AG04449 (cell line): Measurements from ENCODE around the gene TNRC6C.

Experiments used
- CTCF ChIA-PET: fragments of 350-600 bp; formaldehyde crosslinking; extraction: SDS; loops from one replicate; lab custom pipeline; 2021; ENCODE audit warnings: antibody characterized with exemption; lab: Yijun Ruan, JAX
- POLR2A ChIA-PET: fragments of 400-600, 350-600 bp; formaldehyde crosslinking; extraction: SDS; loops from one replicate; lab custom pipeline; 2020; ENCODE audit warnings: antibody characterized with exemption, inconsistent platforms; lab: Yijun Ruan, JAX
- DNase-seq: peaks from one replicate; pipeline ENCODE4 v3.0.0-alpha.2; 2010; ENCODE audit warnings: low read depth, low spot score
- H3K4me3 ChIP-seq: 2 replicates; pipeline ENCODE4 v1.5.1; 2011; ENCODE audit warnings: low read depth, mild to moderate bottlenecking, control low read depth, low read length
- TF ChIP-seq, protein P1 (sequence below): IDR thresholded peaks from one replicate; pipeline ENCODE4 v1.5.1; 2011; ENCODE audit warnings: mild to moderate bottlenecking, moderate library complexity, low read length, control low read depth, inconsistent platforms; ENCODE audit not compliant: insufficient read depth; ENCODE audit errors: missing control alignments

The TNRC6C gene

DNA sequence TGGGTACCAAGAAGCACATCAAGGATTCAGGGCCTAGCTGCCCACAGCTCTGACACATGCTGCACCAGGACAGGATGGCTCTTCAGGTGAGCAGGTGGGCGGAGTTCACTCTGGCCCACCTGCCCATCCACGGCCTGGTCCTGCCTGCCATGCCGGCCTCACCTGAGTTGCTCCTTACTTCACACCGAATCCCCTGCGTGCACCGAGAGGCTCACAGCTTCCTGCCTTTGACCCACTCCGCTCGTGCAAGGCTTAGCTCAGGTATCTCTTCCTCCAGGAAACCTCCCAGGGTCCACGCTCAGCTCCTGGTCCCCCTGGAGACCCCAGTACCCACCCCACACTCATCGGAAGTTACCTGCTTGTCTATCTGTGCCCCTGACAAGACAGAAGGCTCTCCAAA, 21.6 kb upstream of the TNRC6C start:
- TF ChIP-seq, protein P1, sequence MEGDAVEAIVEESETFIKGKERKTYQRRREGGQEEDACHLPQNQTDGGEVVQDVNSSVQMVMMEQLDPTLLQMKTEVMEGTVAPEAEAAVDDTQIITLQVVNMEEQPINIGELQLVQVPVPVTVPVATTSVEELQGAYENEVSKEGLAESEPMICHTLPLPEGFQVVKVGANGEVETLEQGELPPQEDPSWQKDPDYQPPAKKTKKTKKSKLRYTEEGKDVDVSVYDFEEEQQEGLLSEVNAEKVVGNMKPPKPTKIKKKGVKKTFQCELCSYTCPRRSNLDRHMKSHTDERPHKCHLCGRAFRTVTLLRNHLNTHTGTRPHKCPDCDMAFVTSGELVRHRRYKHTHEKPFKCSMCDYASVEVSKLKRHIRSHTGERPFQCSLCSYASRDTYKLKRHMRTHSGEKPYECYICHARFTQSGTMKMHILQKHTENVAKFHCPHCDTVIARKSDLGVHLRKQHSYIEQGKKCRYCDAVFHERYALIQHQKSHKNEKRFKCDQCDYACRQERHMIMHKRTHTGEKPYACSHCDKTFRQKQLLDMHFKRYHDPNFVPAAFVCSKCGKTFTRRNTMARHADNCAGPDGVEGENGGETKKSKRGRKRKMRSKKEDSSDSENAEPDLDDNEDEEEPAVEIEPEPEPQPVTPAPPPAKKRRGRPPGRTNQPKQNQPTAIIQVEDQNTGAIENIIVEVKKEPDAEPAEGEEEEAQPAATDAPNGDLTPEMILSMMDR: no peak
- POLR2A ChIA-PET: no interaction called here
- no peak for DNase-seq
- no peak overlapping the region for H3K4me3 ChIP-seq
- CTCF ChIA-PET: interaction anchor here (2.0 kb wide), 1 partner anchor 83 kb away, joined by 5 read pairs; no protein-coding TSS in a partner anchor

DNA sequence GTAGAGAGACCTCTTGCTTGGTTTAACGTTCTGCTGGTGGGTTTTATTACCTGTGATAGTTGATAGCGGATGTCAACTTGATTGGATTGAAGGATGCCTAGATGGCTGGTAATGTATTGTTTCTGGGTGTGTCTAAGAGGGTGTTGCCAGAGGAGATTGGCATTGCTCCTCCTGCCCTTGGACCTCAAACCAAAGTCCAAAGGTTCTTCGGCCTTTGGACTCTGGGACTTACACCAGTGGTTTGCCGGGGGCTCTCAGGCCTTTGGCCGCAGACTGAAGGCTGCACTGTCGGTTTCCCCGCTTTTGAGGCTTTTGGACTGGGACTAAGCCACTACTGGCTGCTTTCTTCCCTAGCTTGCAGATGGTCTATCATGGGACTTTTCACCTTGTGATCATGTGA, 17.5 kb upstream of the TNRC6C start:
- POLR2A ChIA-PET: no interaction called here
- CTCF ChIA-PET: no interaction called here
- H3K4me3 ChIP-seq: no peak overlapping the region
- TF ChIP-seq, protein P1: no peak
- DNase-seq: no peak

DNA sequence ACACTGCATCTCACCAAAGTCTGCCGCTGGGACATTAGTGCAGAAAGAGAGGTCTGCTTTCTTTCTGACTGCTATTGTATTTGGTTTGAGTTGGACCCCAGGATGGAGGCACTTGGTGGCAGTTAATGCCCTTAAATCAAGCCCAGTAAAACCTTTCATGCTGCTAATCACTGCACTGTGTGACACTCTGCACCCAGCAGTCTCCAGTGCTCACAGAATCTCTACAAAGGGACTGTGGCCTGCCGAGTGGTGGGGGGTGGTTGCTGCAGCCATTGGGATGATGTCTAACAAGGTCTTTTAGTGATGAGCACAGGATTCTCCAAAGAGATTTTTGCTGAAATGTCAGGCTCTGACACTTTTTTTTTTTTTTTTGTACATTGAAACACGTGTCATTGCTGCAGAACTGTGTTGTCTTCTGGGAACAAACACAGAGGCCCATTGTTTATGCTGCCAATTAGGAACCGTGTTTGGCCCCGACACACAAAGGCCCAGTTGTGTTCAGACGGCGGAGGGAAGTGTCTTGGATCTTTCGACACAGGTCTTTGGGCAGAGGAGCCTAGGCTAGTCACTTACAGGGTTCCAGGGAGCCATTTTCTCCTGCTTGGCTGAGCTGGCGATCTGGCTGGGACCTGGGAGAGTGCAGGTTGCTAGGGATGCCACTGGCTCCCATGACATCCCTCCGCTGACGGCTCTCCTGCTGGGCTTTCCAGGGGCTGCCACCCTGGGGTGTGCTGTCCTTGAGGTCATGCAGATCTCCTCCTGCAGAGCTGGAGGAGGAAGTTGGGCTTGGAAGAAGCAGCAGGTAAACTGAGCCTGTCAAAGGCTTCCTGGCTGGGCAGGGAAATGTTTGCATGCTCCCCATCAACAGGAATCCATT, 16.2 kb upstream of the TNRC6C start:
- H3K4me3 ChIP-seq: no peak overlapping the region
- DNase-seq: no peak
- TF ChIP-seq, protein P1: no peak
- ChIA-PET CTCF (interaction anchor here (1.1 kb wide), 1 partner anchor 72 kb away, joined by 3 read pairs; no protein-coding TSS in a partner anchor), POLR2A (no interaction called here)

DNA sequence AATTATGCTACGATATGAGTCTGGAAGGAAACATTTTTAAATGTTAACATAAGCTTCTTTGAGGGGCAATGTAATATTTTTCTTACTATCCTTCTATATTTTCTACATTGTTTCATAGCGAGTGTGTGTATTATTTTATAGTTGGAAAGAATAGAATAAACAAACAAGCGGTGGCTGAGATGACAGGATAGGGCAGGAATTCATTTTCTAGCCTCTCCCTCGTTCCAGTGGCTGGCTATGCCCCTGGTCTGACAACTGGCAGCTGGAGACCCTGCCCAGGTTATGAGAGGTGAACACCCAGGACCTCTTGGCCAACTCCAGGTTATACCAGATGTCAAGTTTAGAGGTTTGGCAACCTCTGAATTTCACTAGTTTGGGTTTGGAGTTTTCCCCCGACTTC, 14.5 kb upstream of the TNRC6C start:
- CTCF ChIA-PET: interaction anchor here (1.1 kb wide), 1 partner anchor 70 kb away, joined by 3 read pairs; no protein-coding TSS in a partner anchor
- no peak overlapping the region for H3K4me3 ChIP-seq
- DNase-seq: no peak
- TF ChIP-seq, protein P1: no peak
- POLR2A ChIA-PET: no interaction called here

DNA sequence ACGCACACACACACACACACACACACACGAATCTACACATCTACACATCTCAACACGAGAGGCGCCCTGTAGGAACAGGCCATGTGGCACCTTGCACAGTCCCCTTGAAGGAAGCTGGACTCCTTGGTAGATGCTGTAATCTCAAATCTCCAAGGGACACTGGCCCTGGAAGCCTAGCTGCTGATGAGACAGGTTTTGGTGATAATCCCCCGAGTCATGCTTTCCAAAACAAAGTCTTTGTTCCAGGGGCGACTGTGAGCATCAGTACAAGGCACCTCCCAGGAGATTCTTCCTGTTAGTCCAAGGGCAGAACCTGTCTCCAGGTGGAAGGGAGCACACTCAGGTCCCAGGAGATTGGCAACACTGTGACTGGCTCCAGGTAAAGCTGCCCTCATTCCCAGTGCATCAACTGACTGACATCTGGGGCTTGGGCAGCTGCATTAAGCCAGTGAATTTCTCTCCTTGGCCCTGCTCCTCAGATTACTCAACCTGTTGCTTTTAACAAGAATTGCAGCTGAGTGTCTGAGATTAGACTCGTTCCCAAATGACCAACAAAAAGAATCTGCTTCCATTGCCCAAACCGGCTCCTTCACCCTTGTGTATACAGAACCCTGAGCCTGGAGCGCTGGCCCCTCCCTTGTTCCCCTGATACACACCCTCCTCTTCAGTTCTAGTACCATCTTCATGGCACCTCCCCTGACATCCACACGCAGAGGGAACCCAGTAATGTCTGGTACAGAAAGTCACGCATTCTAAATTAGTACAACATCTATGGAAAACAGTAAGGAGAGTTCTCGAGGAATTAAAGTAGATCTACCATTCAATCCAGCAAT, 13.9 kb upstream of the TNRC6C start:
- TF ChIP-seq, protein P1: no peak
- CTCF ChIA-PET: no interaction called here
- DNase-seq: no peak
- POLR2A ChIA-PET: interaction anchor here (1.2 kb wide), 1 partner anchor 13 kb away, joined by 4 read pairs; the partner anchor contains the start of gene TNRC6C
- H3K4me3 ChIP-seq: no peak overlapping the region
